AG09309 (cell line): ENCODE data around the gene SHISA5.

Source experiments
- DNase-seq: peaks from one replicate; pipeline ENCODE4 v3.0.0-alpha.2; 2010; ENCODE audit warnings: low read depth
- H3K4me3 ChIP-seq: 2 replicates; pipeline ENCODE4 v1.5.1; 2011; ENCODE audit warnings: mild to moderate bottlenecking, low read depth, low read length, moderate library complexity; ENCODE audit not compliant: control insufficient read depth
- TF ChIP-seq, protein P1 (sequence below): IDR thresholded peaks from 2 replicates; pipeline ENCODE4 v1.5.1; 2011; ENCODE audit warnings: mild to moderate bottlenecking, low read depth, low read length, inconsistent platforms; ENCODE audit not compliant: insufficient read depth, control insufficient read depth; ENCODE audit errors: missing control alignments

Gene SHISA5

GRCh38 chr3:48436477-48436787 is 67.5 kb downstream of the SHISA5 start:
- no peak overlapping the region for H3K4me3 ChIP-seq
- DNase-seq: no peak
- TF ChIP-seq, protein P1, sequence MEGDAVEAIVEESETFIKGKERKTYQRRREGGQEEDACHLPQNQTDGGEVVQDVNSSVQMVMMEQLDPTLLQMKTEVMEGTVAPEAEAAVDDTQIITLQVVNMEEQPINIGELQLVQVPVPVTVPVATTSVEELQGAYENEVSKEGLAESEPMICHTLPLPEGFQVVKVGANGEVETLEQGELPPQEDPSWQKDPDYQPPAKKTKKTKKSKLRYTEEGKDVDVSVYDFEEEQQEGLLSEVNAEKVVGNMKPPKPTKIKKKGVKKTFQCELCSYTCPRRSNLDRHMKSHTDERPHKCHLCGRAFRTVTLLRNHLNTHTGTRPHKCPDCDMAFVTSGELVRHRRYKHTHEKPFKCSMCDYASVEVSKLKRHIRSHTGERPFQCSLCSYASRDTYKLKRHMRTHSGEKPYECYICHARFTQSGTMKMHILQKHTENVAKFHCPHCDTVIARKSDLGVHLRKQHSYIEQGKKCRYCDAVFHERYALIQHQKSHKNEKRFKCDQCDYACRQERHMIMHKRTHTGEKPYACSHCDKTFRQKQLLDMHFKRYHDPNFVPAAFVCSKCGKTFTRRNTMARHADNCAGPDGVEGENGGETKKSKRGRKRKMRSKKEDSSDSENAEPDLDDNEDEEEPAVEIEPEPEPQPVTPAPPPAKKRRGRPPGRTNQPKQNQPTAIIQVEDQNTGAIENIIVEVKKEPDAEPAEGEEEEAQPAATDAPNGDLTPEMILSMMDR: no peak

DNA sequence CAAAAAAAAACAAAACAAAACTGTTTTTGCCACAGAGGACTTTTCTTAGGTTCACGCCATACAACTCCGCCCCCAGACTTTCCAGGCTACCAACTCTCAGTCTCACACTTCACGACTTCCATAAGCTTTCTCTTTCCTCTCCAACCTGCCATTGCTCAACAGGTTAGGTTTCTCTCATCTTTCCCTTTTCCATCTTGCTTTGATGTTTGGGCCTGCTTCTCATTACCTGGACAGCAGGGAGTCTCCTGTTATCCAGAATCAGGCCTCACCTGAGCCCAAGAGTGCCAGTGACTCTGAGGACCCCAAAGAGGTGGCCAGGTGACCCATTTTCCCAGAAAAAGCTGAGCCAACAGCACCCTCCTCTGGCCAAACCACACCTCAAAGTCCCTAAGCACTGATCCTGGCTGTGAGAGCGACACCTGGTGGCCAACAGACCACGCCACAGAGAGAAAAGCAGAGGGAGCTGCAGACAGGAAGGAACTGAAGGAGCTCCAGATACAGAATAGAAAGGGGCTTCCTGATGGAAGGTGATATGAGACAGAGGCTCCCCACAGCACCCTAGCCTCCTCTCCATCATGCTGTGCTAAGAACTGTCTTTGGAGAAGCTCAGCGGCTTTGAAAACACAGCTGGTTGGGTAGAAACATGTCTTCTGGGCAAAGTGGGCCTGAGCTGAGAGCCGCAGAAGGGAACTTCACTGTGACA is 68.0 kb downstream of the SHISA5 start:
- no peak overlapping the region for H3K4me3 ChIP-seq

DNA sequence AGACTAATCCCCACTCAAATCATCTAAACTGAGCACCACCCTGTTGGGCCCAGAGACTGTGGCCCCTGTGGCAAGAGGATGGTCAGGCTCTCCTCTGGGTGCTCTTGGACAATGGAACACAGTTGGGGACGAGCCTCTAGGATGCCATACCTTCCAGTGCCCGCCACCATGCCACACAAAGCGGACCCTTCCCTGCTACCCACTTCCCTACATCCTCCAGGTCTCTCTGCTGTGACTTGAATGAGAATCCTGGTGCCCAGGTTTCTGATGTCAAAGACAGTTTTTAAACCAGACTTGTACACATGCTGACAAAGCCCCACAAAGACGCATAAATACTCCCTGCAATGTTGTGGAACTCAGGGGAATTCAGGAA is 68.8 kb downstream of the SHISA5 start:
- H3K4me3 ChIP-seq: no peak overlapping the region
- TF ChIP-seq, protein P1: no peak
- DNase-seq: no peak

More for the DNA sequence above, 68.0 kb downstream of the SHISA5 start:
- DNase-seq: peak; percentile 32
- TF ChIP-seq, protein P1: peak; percentile 100

- DNase-seq: no peak
- TF ChIP-seq, protein P1: no peak
- H3K4me3 ChIP-seq: no peak overlapping the region
Observed at GRCh38 chr3:48434591-48435222, 69.3 kb downstream of the SHISA5 start.

- TF ChIP-seq, protein P1: no peak
- H3K4me3 ChIP-seq: no peak overlapping the region
- no peak for DNase-seq
Observed at GRCh38 chr3:48433472-48434118, 70.4 kb downstream of the SHISA5 start.

- H3K4me3 ChIP-seq: no peak overlapping the region
- TF ChIP-seq, protein P1: peak; percentile 11
- DNase-seq: no peak
Observed at GRCh38 chr3:48432411-48433371, 71.3 kb downstream of the SHISA5 start.
